ENCODE results near the gene EDC4. TPM values are rescaled to one million over a fixed set of nuclear protein-coding genes. Genes with fewer than 3 reads are reported as not detected.

The EDC4 gene
- total RNA-seq, 4 donors from 2014 or later = 38.6 to 86.5 (median 56.7) TPM

- 94% methylated on average over 16 to 17 of the region's 17 CpGs for WGBS, 2 donors
- intact Hi-C loops (cut with DNase I; ENCODE audit: low total_unique reads) = no loop called here
- no peak for TF ChIP-seq POLR2A (IDR thresholded peaks at IDR 0.05)
- TF ChIP-seq, protein P1, sequence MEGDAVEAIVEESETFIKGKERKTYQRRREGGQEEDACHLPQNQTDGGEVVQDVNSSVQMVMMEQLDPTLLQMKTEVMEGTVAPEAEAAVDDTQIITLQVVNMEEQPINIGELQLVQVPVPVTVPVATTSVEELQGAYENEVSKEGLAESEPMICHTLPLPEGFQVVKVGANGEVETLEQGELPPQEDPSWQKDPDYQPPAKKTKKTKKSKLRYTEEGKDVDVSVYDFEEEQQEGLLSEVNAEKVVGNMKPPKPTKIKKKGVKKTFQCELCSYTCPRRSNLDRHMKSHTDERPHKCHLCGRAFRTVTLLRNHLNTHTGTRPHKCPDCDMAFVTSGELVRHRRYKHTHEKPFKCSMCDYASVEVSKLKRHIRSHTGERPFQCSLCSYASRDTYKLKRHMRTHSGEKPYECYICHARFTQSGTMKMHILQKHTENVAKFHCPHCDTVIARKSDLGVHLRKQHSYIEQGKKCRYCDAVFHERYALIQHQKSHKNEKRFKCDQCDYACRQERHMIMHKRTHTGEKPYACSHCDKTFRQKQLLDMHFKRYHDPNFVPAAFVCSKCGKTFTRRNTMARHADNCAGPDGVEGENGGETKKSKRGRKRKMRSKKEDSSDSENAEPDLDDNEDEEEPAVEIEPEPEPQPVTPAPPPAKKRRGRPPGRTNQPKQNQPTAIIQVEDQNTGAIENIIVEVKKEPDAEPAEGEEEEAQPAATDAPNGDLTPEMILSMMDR (IDR thresholded peaks at IDR 0.05) = no peak
- no peak overlapping the region for H3K4me3 ChIP-seq (ENCODE audit: low read depth, poor library complexity, severe bottlenecking)
- no peak for DNase-seq (ENCODE audit: low spot score in 2 of 2)
These were observed 57.9 kb downstream of the EDC4 start for GRCh38 chr16:67930678-67931211.

Other genes with a start within 250 kb of the EDC4 start
- 1 to 10 TPM in 2 of 4 donors, under 1 TPM in 2; 0.91 to 4.7 (median 1.9) TPM for gene CARMIL2, start 227.9 kb upstream of the EDC4 start, total RNA-seq
- 10 to 100 TPM; 18.7 to 31.1 (median 23.4) TPM for gene ACD, start 212.8 kb upstream of the EDC4 start, total RNA-seq
- 1 to 10 TPM; 2.1 to 3.5 (median 2.4) TPM for gene PARD6A, start 212.1 kb upstream of the EDC4 start, total RNA-seq
- 10 to 100 TPM; 14.5 to 21.2 (median 17.5) TPM for gene ENKD1, start 206.3 kb upstream of the EDC4 start, total RNA-seq
- 10 to 100 TPM in 1 of 4 donors, 1 to 10 TPM in 3; 2.2 to 10.4 (median 7.2) TPM for gene C16orf86, start 206.2 kb upstream of the EDC4 start, total RNA-seq
- 10 to 100 TPM; 31.7 to 41.4 (median 33.5) TPM for gene GFOD2, start 153.7 kb upstream of the EDC4 start, total RNA-seq
- gene RANBP10, start 66.5 kb upstream of the EDC4 start, total RNA-seq = 10 to 100 TPM; 15.0 to 24.6 (median 17.9) TPM
- under 1 TPM in 3 of 4 donors, not detected in 1; 0.15 to 0.75 (median 0.15) TPM for gene TSNAXIP1, start 66.2 kb upstream of the EDC4 start, total RNA-seq
- 100 to 1,000 TPM in 1 of 4 donors, 10 to 100 TPM in 3; 61.3 to 102 (median 75.9) TPM for gene THAP11, start 30.7 kb upstream of the EDC4 start, total RNA-seq
- 100 to 1,000 TPM in 3 of 4 donors, 10 to 100 TPM in 1; 88.5 to 136 (median 109) TPM for gene NUTF2, start 26.1 kb upstream of the EDC4 start, total RNA-seq
- gene CENPT, start 25.4 kb upstream of the EDC4 start, total RNA-seq = 100 to 1,000 TPM in 3 of 4 donors, 10 to 100 TPM in 1; 77.6 to 205 (median 106) TPM
- 1 to 10 TPM in 1 of 4 donors, under 1 TPM in 2, not detected in 1; 0.65 to 3.7 (median 0.80) TPM for gene NRN1L, start 11.8 kb downstream of the EDC4 start, total RNA-seq
- gene PSKH1, start 20.2 kb downstream of the EDC4 start, total RNA-seq = 10 to 100 TPM; 11.1 to 17.9 (median 14.4) TPM
- gene CTRL, start 58.8 kb downstream of the EDC4 start, total RNA-seq = 1 to 10 TPM in 1 of 4 donors, under 1 TPM in 1, not detected in 2; 0.84 to 1.7 TPM
- gene PSMB10, start 63.8 kb downstream of the EDC4 start, total RNA-seq = 10 to 100 TPM; 11.4 to 20.4 (median 17.8) TPM
- gene LCAT, start 71.1 kb downstream of the EDC4 start, total RNA-seq = 10 to 100 TPM in 3 of 4 donors, 1 to 10 TPM in 1; 6.4 to 16.5 (median 12.1) TPM
- gene SLC12A4, start 95.6 kb downstream of the EDC4 start, total RNA-seq = 10 to 100 TPM; 31.3 to 74.1 (median 50.9) TPM
- gene DPEP3, start 107.4 kb downstream of the EDC4 start, total RNA-seq = under 1 TPM in 2 of 4 donors, not detected in 2; 0.15 to 0.26 TPM
- 1 to 10 TPM in 3 of 4 donors, under 1 TPM in 1; 0.52 to 5.9 (median 1.7) TPM for gene DPEP2, start 126.4 kb downstream of the EDC4 start, total RNA-seq
- gene DPEP2NB, start 142.9 kb downstream of the EDC4 start, total RNA-seq = not detected
- 10 to 100 TPM; 11.0 to 21.1 (median 13.6) TPM for gene DDX28, start 150.2 kb downstream of the EDC4 start, total RNA-seq
- gene DUS2, start 150.2 kb downstream of the EDC4 start, total RNA-seq = 10 to 100 TPM; 13.7 to 24.0 (median 14.8) TPM
- gene NFATC3, start 212.3 kb downstream of the EDC4 start, total RNA-seq = 10 to 100 TPM; 28.2 to 49.2 (median 31.9) TPM